Smooth muscle cell (in vitro differentiated cells): ENCODE measurements around the gene CNKSR3. TPM values are rescaled to one million over a fixed set of nuclear protein-coding genes. Genes with fewer than 3 reads are reported as not detected.

Experiments
- DNase-seq: peaks from one replicate; lab custom pipeline; 2025; ENCODE audit not compliant: unreplicated experiment; lab: John Stamatoyannopoulos, UW
- H2AFZ ChIP-seq: fragments of 200-600 bp; sonication (generic); 2 replicates; pipeline ENCODE4 v1.6.0; 2016; ENCODE audit warnings: antibody characterized with exemption, low read depth, mild to moderate bottlenecking
- H3F3A ChIP-seq: fragments of 200-600 bp; sonication (generic); 2 replicates; pipeline ENCODE4 v1.6.0; 2017; ENCODE audit warnings: antibody characterized with exemption, low read depth
- H3K27ac ChIP-seq: fragments of 200-600 bp; sonication (generic); 2 replicates; pipeline ENCODE4 v1.5.1; 2016; ENCODE audit warnings: low read depth, mild to moderate bottlenecking
- H3K27me3 ChIP-seq: fragments of 200-600 bp; sonication (generic); 2 replicates; pipeline ENCODE4 v1.6.1; 2016; ENCODE audit warnings: low read depth, mild to moderate bottlenecking
- H3K36me3 ChIP-seq: fragments of 200-600 bp; sonication (generic); 2 replicates; pipeline ENCODE4 v1.5.1; 2016; ENCODE audit warnings: low read depth
- H3K4me1 ChIP-seq: fragments of 200-600 bp; sonication (generic); 2 replicates; pipeline ENCODE4 v1.5.1; 2016; ENCODE audit warnings: low read depth
- H3K4me2 ChIP-seq: fragments of 200-600 bp; sonication (generic); 2 replicates; pipeline ENCODE4 v1.6.0; 2016; ENCODE audit warnings: mild to moderate bottlenecking
- H3K4me3 ChIP-seq: fragments of 200-600 bp; sonication (generic); 2 replicates; pipeline ENCODE4 v1.5.1; 2016; ENCODE audit warnings: mild to moderate bottlenecking
- H3K79me2 ChIP-seq: fragments of 200-600 bp; sonication (generic); 2 replicates; pipeline ENCODE4 v1.6.0; 2016; ENCODE audit warnings: low read depth, mild to moderate bottlenecking
- H3K9ac ChIP-seq: fragments of 200-600 bp; sonication (generic); 2 replicates; pipeline ENCODE4 v1.6.0; 2016; ENCODE audit warnings: low read depth
- H3K9me3 ChIP-seq: fragments of 200-600 bp; sonication (generic); replicated peaks from 2 replicates; pipeline ENCODE4 v1.5.1; 2016; ENCODE audit warnings: low read depth
- H4K20me1 ChIP-seq: fragments of 200-600 bp; sonication (generic); 2 replicates; pipeline ENCODE4 v1.6.0; 2016; ENCODE audit warnings: low read depth
- CTCF ChIP-seq: fragments of 200-600 bp; sonication (generic); IDR thresholded peaks from 2 replicates; pipeline ENCODE4 v1.5.1; 2017; ENCODE audit warnings: borderline replicate concordance, mild to moderate bottlenecking, antibody characterized with exemption; ENCODE audit not compliant: insufficient read depth, poor library complexity, severe bottlenecking
- WGBS: methylation state at CpG from one replicate; pipeline ENCODE4 v1.1.7; 2016; ENCODE audit warnings: low lambda C conversion rate; 5-methylcytosine and 5-hydroxymethylcytosine counted together
- polyA plus RNA-seq: library from polyadenylated mRNA; unstranded; fragments of >200 nt; fragmentation: Nextera tagmentation; extraction: Ambion mirVana; gene quantifications from 2 replicates; pipeline ENCODE4 v1.2.1, GENCODE V29; 2016
- total RNA-seq: library from RNA; depleted of rRNA; stranded (reverse); fragments of >200 nt; gene quantifications from 2 replicates; pipeline ENCODE4 v1.2.3, GENCODE V29; 2014

CNKSR3 gene
- total and polyA plus RNA-seq, 2 experiments from 2014 or later, result 5.0 to 5.5 TPM

GRCh38 chr6:154458565-154459470, 51.7 kb downstream of the CNKSR3 start:
- no peaks in the 10 kb centered on the region for H3K27me3 ChIP-seq

GRCh38 chr6:154457881-154458284, 52.6 kb downstream of the CNKSR3 start:
- TF ChIP-seq CTCF, result peak; percentile 0
- H3K27ac ChIP-seq, result peak overlapping the region; percentile 43
- no peak overlapping the region for H3K9ac ChIP-seq
- 73% methylated on average over 5 of the region's 5 CpGs for WGBS
- no peak for DNase-seq
- H4K20me1 ChIP-seq, result no peaks in the 10 kb centered on the region
- H3F3A ChIP-seq, result peaks cover 6% of the 10 kb centered on the region
- H3K4me2 ChIP-seq, result peak overlapping the region; percentile 76
- no peaks in the 10 kb centered on the region for H3K27me3 ChIP-seq
- H2AFZ ChIP-seq, result no peak overlapping the region
- no peaks in the 10 kb centered on the region for H3K9me3 ChIP-seq
- peaks cover 12% of the 10 kb centered on the region for H3K4me1 ChIP-seq
- H3K79me2 ChIP-seq, result no peaks in the 10 kb centered on the region
- no peak overlapping the region for H3K4me3 ChIP-seq
- H3K36me3 ChIP-seq, result no peaks in the 10 kb centered on the region

More at GRCh38 chr6:154458565-154459470, 51.7 kb downstream of the CNKSR3 start:
- peak overlapping the region; percentile 43 for H3K27ac ChIP-seq
- no peak for TF ChIP-seq CTCF
- WGBS, result 29% methylated on average over 8 of the region's 8 CpGs
- peak overlapping the region; percentile 76 for H3K4me2 ChIP-seq
- H3K4me1 ChIP-seq, result peaks cover 12% of the 10 kb centered on the region
- H3K79me2 ChIP-seq, result no peaks in the 10 kb centered on the region
- no peaks in the 10 kb centered on the region for H3K36me3 ChIP-seq
- H3K9ac ChIP-seq, result peak overlapping the region; percentile 38
- DNase-seq, result no peak
- H3F3A ChIP-seq, result peaks cover 6% of the 10 kb centered on the region
- no peak overlapping the region for H3K4me3 ChIP-seq
- no peaks in the 10 kb centered on the region for H3K9me3 ChIP-seq
- H2AFZ ChIP-seq, result no peak overlapping the region
- no peaks in the 10 kb centered on the region for H4K20me1 ChIP-seq

- no peak overlapping the region for H2AFZ ChIP-seq
These were observed 53.3 kb downstream of the CNKSR3 start for GRCh38 chr6:154457046-154457713.

More at GRCh38 chr6:154457046-154457713, 53.3 kb downstream of the CNKSR3 start:
- Histone ChIP-seq H3K27me3 (no peaks in the 10 kb centered on the region), H3F3A (peaks cover 6% of the 10 kb centered on the region), H3K27ac (peak overlapping the region; percentile 65), H3K9me3 (no peaks in the 10 kb centered on the region), H3K9ac (no peak overlapping the region), H3K36me3 (no peaks in the 10 kb centered on the region), H3K4me3 (no peak overlapping the region), H3K4me1 (peaks cover 12% of the 10 kb centered on the region), H4K20me1 (no peaks in the 10 kb centered on the region), H3K79me2 (no peaks in the 10 kb centered on the region), H3K4me2 (no peak overlapping the region)
- 67% methylated on average over 13 of the region's 13 CpGs for WGBS
- TF ChIP-seq CTCF, result no peak
- DNase-seq, result no peak
